ENCODE results near the gene ASXL1.

DNA sequence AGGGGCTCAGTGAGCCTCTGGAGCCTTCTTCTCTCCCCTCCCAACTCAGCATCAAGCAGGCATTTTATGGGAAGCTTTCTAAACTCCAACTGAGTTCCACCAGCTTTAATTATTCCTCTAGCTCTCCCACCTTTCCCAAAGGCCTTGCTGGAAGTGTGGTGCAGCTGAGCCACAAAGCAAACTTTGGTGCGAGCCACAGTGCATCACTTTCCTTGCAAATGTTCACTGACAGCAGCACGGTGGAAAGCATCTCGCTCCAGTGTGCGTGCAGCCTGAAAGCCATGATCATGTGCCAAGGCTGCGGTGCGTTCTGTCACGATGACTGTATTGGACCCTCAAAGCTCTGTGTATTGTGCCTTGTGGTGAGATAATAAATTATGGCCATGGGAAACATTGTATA is 78.8 kb downstream of the ASXL1 start:
- no peak for TF ChIP-seq GATA3 (IDR thresholded peaks at IDR 0.05; ENCODE audit: low read depth, low read length)
- TF ChIP-seq GATA2 (IDR thresholded peaks at IDR 0.05; ENCODE audit: low read depth, low read length) = no peak

Measured in SH-SY5Y (cell line).